KMS-11 (cell line): ENCODE measurements around the gene MMP12.

Experiments used
- H2AFZ ChIP-seq: fragments of 200-600 bp; sonication (generic); 2 replicates; pipeline ENCODE4 v1.6.1; 2016; ENCODE audit warnings: antibody characterized with exemption, mixed run types, low read depth
- H3K27ac ChIP-seq: fragments of 200-600 bp; sonication (generic); 2 replicates; pipeline ENCODE4 v1.6.1; 2016; ENCODE audit warnings: mild to moderate bottlenecking, mixed run types
- H3K27me3 ChIP-seq: fragments of 200-600 bp; sonication (generic); 2 replicates; pipeline ENCODE4 v1.6.1; 2017; ENCODE audit warnings: mild to moderate bottlenecking, low read depth, mixed run types, moderate library complexity; ENCODE audit not compliant: insufficient read depth
- H3K36me3 ChIP-seq: fragments of 200-600 bp; sonication (generic); 2 replicates; pipeline ENCODE4 v1.6.1; 2017; ENCODE audit warnings: mild to moderate bottlenecking, mixed run types; ENCODE audit not compliant: insufficient read depth
- H3K4me1 ChIP-seq: fragments of 200-600 bp; sonication (generic); 2 replicates; pipeline ENCODE4 v1.6.1; 2016; ENCODE audit warnings: mild to moderate bottlenecking, low read depth, mixed run types; ENCODE audit not compliant: poor library complexity, severe bottlenecking
- H3K4me2 ChIP-seq: fragments of 200-600 bp; sonication (generic); 2 replicates; pipeline ENCODE4 v1.7.0; 2016; ENCODE audit warnings: mild to moderate bottlenecking, mixed run types
- H3K4me3 ChIP-seq: fragments of 200-600 bp; sonication (generic); IDR thresholded peaks from 2 replicates; pipeline ENCODE4 v1.6.1; 2017; ENCODE audit warnings: low read depth, low read length, mixed read lengths; ENCODE audit not compliant: insufficient read depth
- H3K79me2 ChIP-seq: fragments of 200-600 bp; sonication (generic); 2 replicates; pipeline ENCODE4 v1.6.1; 2016; ENCODE audit warnings: low read depth, mixed run types; ENCODE audit not compliant: insufficient read depth
- H3K9ac ChIP-seq: fragments of 200-600 bp; sonication (generic); 2 replicates; pipeline ENCODE4 v1.6.1; 2016; ENCODE audit warnings: mild to moderate bottlenecking, mixed run types
- H4K20me1 ChIP-seq: fragments of 200-600 bp; sonication (generic); 2 replicates; pipeline ENCODE4 v1.6.1; 2016; ENCODE audit warnings: mild to moderate bottlenecking, mixed run types; ENCODE audit not compliant: insufficient read depth
- CTCF ChIP-seq: fragments of 200-600 bp; sonication (generic); conservative IDR thresholded peaks from 2 replicates; pipeline ENCODE4 v1.6.1; 2017; ENCODE audit warnings: low read depth, mild to moderate bottlenecking, antibody characterized with exemption, low read length, moderate library complexity, mixed read lengths

The MMP12 gene

DNA sequence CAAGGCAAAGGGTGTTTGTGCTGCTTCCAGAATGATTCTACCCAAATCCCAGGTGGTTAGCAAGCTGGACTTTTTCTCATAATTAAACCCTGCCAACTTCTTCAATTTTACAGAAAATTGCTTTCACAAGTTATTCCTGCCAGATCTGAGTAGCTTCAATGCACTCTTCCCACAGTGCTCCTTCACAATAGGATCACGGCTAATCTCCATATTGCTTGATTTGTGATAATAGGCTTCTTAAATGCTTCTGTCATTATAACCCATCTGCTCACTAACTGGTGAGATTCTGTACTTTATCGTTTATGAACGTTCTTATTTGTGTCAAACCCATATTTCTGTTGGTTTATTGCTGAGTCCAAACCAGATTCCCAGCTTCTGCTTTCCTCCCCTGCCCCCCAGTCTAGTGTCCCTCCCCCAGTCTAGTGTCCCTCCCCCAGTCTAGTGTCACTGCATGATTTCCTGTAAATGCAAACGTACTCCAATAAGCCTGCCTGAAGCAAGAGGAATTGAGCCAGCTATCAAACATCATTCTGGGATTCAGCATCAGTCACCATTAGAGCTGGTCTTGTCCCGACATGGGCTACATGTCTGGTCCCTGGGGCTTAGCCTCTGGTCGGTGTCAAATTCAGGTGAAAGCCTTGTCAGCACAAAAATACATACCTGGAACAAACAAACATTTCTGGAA, 45.3 kb downstream of the MMP12 start:
- Histone ChIP-seq H3K27ac (no peak overlapping the region), H3K4me2 (no peak overlapping the region), H3K4me3 (no peak overlapping the region), H3K36me3 (no peaks in the 10 kb centered on the region), H3K4me1 (no peaks in the 10 kb centered on the region), H2AFZ (no peak overlapping the region), H3K27me3 (no peaks in the 10 kb centered on the region), H3K79me2 (no peaks in the 10 kb centered on the region), H4K20me1 (no peaks in the 10 kb centered on the region), H3K9ac (no peak overlapping the region)
- TF ChIP-seq CTCF, result no peak

GRCh38 chr11:102824556-102824955, 50.2 kb downstream of the MMP12 start:
- H2AFZ ChIP-seq, result no peak overlapping the region
- H3K9ac ChIP-seq, result no peak overlapping the region
- no peak overlapping the region for H3K4me3 ChIP-seq
- H3K4me2 ChIP-seq, result no peak overlapping the region
- H4K20me1 ChIP-seq, result no peaks in the 10 kb centered on the region
- H3K36me3 ChIP-seq, result no peaks in the 10 kb centered on the region
- TF ChIP-seq CTCF, result no peak
- H3K79me2 ChIP-seq, result no peaks in the 10 kb centered on the region
- H3K4me1 ChIP-seq, result no peaks in the 10 kb centered on the region
- no peak overlapping the region for H3K27ac ChIP-seq
- no peaks in the 10 kb centered on the region for H3K27me3 ChIP-seq

GRCh38 chr11:102819491-102819890, 55.3 kb downstream of the MMP12 start:
- no peak overlapping the region for H3K4me2 ChIP-seq
- H3K27ac ChIP-seq, result no peak overlapping the region
- H3K36me3 ChIP-seq, result no peaks in the 10 kb centered on the region
- H4K20me1 ChIP-seq, result no peaks in the 10 kb centered on the region
- no peak overlapping the region for H3K4me3 ChIP-seq
- H2AFZ ChIP-seq, result no peak overlapping the region
- H3K9ac ChIP-seq, result no peak overlapping the region
- no peaks in the 10 kb centered on the region for H3K4me1 ChIP-seq
- H3K79me2 ChIP-seq, result no peaks in the 10 kb centered on the region
- no peak for TF ChIP-seq CTCF
- H3K27me3 ChIP-seq, result no peaks in the 10 kb centered on the region

- H3K36me3 ChIP-seq, result no peaks in the 10 kb centered on the region
- no peak overlapping the region for H2AFZ ChIP-seq
- no peak overlapping the region for H3K4me2 ChIP-seq
- no peak for TF ChIP-seq CTCF
- H3K4me3 ChIP-seq, result no peak overlapping the region
- H3K9ac ChIP-seq, result no peak overlapping the region
- H3K4me1 ChIP-seq, result no peaks in the 10 kb centered on the region
- H3K27ac ChIP-seq, result no peak overlapping the region
- H3K27me3 ChIP-seq, result no peaks in the 10 kb centered on the region
- H4K20me1 ChIP-seq, result no peaks in the 10 kb centered on the region
- H3K79me2 ChIP-seq, result no peaks in the 10 kb centered on the region
Observed at GRCh38 chr11:102813484-102813883, 61.3 kb downstream of the MMP12 start.
